H9 (cell line): Measurements from ENCODE around the gene TAF9B. TPM values are rescaled to one million over a fixed set of nuclear protein-coding genes. Genes with fewer than 3 reads are reported as not detected.

Source experiments
- DNase-seq: peaks from one replicate; pipeline ENCODE4 v3.0.0-alpha.2; 2017
- H2AFZ ChIP-seq: one replicate; pipeline ENCODE4 v1.6.1; 2013; ENCODE audit warnings: mild to moderate bottlenecking, low read length, control low read depth, moderate library complexity
- H2AK5ac ChIP-seq: 2 replicates; pipeline ENCODE4 v1.6.1; 2013; ENCODE audit warnings: low read length, control low read depth, mixed read lengths; ENCODE audit not compliant: insufficient read length
- H2BK120ac ChIP-seq: one replicate; pipeline ENCODE4 v1.6.1; 2013; ENCODE audit warnings: low read depth, mild to moderate bottlenecking, low read length, control low read depth, inconsistent platforms; ENCODE audit not compliant: poor library complexity, severe bottlenecking
- H2BK12ac ChIP-seq: 2 replicates; pipeline ENCODE4 v1.6.1; 2013; ENCODE audit warnings: low read length, control low read depth, mixed read lengths, low read depth; ENCODE audit not compliant: insufficient read length
- H2BK15ac ChIP-seq: 2 replicates; pipeline ENCODE4 v1.6.1; 2013; ENCODE audit warnings: low read depth, low read length, control low read depth
- H2BK20ac ChIP-seq: one replicate; pipeline ENCODE4 v1.6.1; 2013; ENCODE audit warnings: low read depth, mild to moderate bottlenecking, low read length, control low read depth, inconsistent platforms; ENCODE audit not compliant: poor library complexity, severe bottlenecking
- H2BK5ac ChIP-seq: 2 replicates; pipeline ENCODE4 v1.6.1; 2013; ENCODE audit warnings: low read length, control low read depth, mixed read lengths; ENCODE audit not compliant: insufficient read length
- H3K14ac ChIP-seq: 2 replicates; pipeline ENCODE4 v1.6.1; 2013; ENCODE audit warnings: low read length, control low read depth; ENCODE audit not compliant: insufficient read depth
- H3K18ac ChIP-seq: 2 replicates; pipeline ENCODE4 v1.6.1; 2013; ENCODE audit warnings: low read depth, mild to moderate bottlenecking, mixed read lengths, low read length, control low read depth; ENCODE audit not compliant: insufficient read length
- H3K23ac ChIP-seq: 2 replicates; pipeline ENCODE4 v1.6.1; 2013; ENCODE audit warnings: low read length, control low read depth, mixed read lengths, low read depth; ENCODE audit not compliant: insufficient read length
- H3K23me2 ChIP-seq: 2 replicates; pipeline ENCODE4 v1.6.1; 2013; ENCODE audit warnings: low read depth, mild to moderate bottlenecking, mixed read lengths, low read length, control low read depth; ENCODE audit not compliant: insufficient read length, poor library complexity, severe bottlenecking
- H3K27ac ChIP-seq: 2 replicates; pipeline ENCODE4 v1.5.1; 2013; ENCODE audit warnings: low read length, control low read depth, mixed read lengths, low read depth; ENCODE audit not compliant: insufficient read length
- H3K27me3 ChIP-seq: 2 replicates; pipeline ENCODE4 v1.6.1; 2013; ENCODE audit warnings: low read length, control low read depth, inconsistent platforms; ENCODE audit not compliant: insufficient read depth
- H3K4ac ChIP-seq: 2 replicates; pipeline ENCODE4 v1.6.1; 2013; ENCODE audit warnings: low read depth, mild to moderate bottlenecking, control low read depth, inconsistent platforms, low read length, moderate library complexity
- H3K4me1 ChIP-seq: 2 replicates; pipeline ENCODE4 v1.6.1; 2013; ENCODE audit warnings: low read length, control low read depth, inconsistent platforms; ENCODE audit not compliant: insufficient read depth
- H3K4me2 ChIP-seq: 2 replicates; pipeline ENCODE4 v1.6.1; 2013; ENCODE audit warnings: low read length, control low read depth, mixed read lengths; ENCODE audit not compliant: insufficient read length, insufficient read depth
- H3K56ac ChIP-seq: 2 replicates; pipeline ENCODE4 v1.6.1; 2013; ENCODE audit warnings: low read depth, mild to moderate bottlenecking, mixed read lengths, low read length, control low read depth; ENCODE audit not compliant: insufficient read length
- H3K79me1 ChIP-seq: 2 replicates; pipeline ENCODE4 v1.6.1; 2013; ENCODE audit warnings: low read depth, mild to moderate bottlenecking, moderate library complexity, low read length, control low read depth, inconsistent platforms; ENCODE audit not compliant: insufficient read depth, poor library complexity, severe bottlenecking
- H3K79me2 ChIP-seq: 2 replicates; pipeline ENCODE4 v1.6.1; 2013; ENCODE audit warnings: low read length, control low read depth, inconsistent platforms; ENCODE audit not compliant: insufficient read depth
- H3K9ac ChIP-seq: 2 replicates; pipeline ENCODE4 v1.6.1; 2013; ENCODE audit warnings: low read length, control low read depth, mixed read lengths; ENCODE audit not compliant: insufficient read length; ENCODE audit errors: extremely low read depth
- H3K9me3 ChIP-seq: one replicate; pipeline ENCODE4 v1.6.1; 2013; ENCODE audit warnings: low read depth, low read length, inconsistent platforms; ENCODE audit not compliant: control insufficient read depth
- H3T11ph ChIP-seq: one replicate; pipeline ENCODE4 v1.6.1; 2013; ENCODE audit warnings: mild to moderate bottlenecking, low read length, control low read depth, inconsistent platforms
- H4K20me1 ChIP-seq: one replicate; pipeline ENCODE4 v1.6.1; 2013; ENCODE audit not compliant: control insufficient read depth, insufficient read length, insufficient read depth
- H4K5ac ChIP-seq: 2 replicates; pipeline ENCODE4 v1.6.1; 2013; ENCODE audit warnings: low read depth, mild to moderate bottlenecking, mixed read lengths, low read length, control low read depth; ENCODE audit not compliant: insufficient read length
- H4K8ac ChIP-seq: replicated peaks from 2 replicates; pipeline ENCODE4 v1.6.1; 2013; ENCODE audit warnings: low read length, control low read depth, mixed read lengths, low read depth; ENCODE audit not compliant: insufficient read length
- H4K91ac ChIP-seq: 2 replicates; pipeline ENCODE4 v1.6.1; 2013; ENCODE audit warnings: low read depth, mild to moderate bottlenecking, moderate library complexity, mixed read lengths, low read length, control low read depth; ENCODE audit not compliant: insufficient read length
- H3K27ac Mint-ChIP-seq, 3 experiments: 2 replicates in 2 of 3; 3 replicates in 1 of 3; pipeline ENCODE4 v1.8.0; 2020 to 2021; ENCODE audit warnings: mixed read lengths in 3 of 3, mild to moderate bottlenecking in 1 of 3, moderate library complexity in 1 of 3
- H3K27me3 Mint-ChIP-seq: 2 replicates; pipeline ENCODE4 v1.8.0; 2021; ENCODE audit warnings: low read depth, mild to moderate bottlenecking, moderate library complexity, mixed read lengths
- H3K36me3 Mint-ChIP-seq, 3 experiments: 2 replicates in 2 of 3; 3 replicates in 1 of 3; pipeline ENCODE4 v1.8.0; 2020 to 2021; ENCODE audit warnings: low read depth in 3 of 3, mixed read lengths in 3 of 3; ENCODE audit not compliant: insufficient read depth in 1 of 3
- H3K4me1 Mint-ChIP-seq, 2 experiments: 2 replicates each; pipeline ENCODE4 v1.8.0; 2020; ENCODE audit warnings: mixed read lengths in 2 of 2
- H3K4me3 Mint-ChIP-seq, 2 experiments: 2 replicates in 1 of 2; 3 replicates in 1 of 2; pipeline ENCODE4 v1.8.0; 2020 to 2021; ENCODE audit warnings: mild to moderate bottlenecking in 2 of 2, mixed read lengths in 2 of 2, moderate library complexity in 1 of 2
- H3K9me3 Mint-ChIP-seq, 2 experiments: 2 replicates in 1 of 2; 3 replicates in 1 of 2; pipeline ENCODE4 v1.8.0; 2020; ENCODE audit warnings: mild to moderate bottlenecking in 2 of 2, mixed read lengths in 2 of 2, moderate library complexity in 1 of 2
- WGBS: extraction: QIAGEN DNeasy Blood & Tissue Kit; methylation state at CpG from one replicate; pipeline ENCODE4 v1.1.7; 2013; ENCODE audit warnings: missing lambda C conversion rate, low lambda C conversion rate, mixed read lengths; ENCODE audit not compliant: insufficient read length; ENCODE audit errors: extremely low coverage; 5-methylcytosine and 5-hydroxymethylcytosine counted together
- total RNA-seq: library from RNA; stranded (reverse); gene quantifications from 2 replicates; pipeline ENCODE4 v1.2.1, GENCODE V29; 2021
- TF ChIP-seq, protein P1 (sequence below): fragments of 200-600 bp; sonication (generic); conservative IDR thresholded peaks from 3 replicates; pipeline ENCODE4 v1.8.0; 2021; ENCODE audit warnings: antibody characterized with exemption, mild to moderate bottlenecking

Gene TAF9B
- total RNA-seq, 1 experiment from 2014 or later: 34.9 TPM

DNA sequence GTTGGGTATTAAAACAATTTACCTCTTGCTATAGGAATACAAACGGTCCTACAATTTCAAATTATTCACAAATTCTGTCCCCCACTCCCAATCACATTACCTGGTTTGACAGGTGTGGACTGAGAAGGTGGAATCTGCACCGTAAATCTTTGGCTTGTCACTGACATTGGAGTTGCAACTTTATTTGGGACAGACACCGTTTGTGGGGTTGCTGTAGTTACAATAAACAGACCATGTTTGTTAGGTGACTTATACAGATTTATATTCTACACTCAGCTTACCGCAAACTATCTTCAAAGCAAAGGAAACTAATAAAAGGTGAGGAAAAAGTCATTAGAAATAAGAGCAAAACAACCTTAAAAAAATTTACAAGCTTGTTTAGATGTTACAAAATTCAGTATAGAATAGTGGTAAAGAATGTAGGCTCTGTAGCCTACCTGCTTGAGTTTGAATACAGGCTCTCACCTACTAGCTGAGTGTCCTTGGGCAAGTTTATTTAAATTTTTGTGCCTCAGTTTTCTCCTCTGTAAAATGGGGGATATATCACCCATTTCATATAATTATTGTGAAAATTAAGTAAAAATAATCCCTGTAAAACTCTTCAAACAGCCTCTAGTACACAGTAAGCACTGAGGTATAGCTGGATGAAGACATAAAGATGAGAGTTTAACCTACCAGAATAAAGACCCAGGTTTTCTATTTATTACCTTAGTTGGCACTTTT, 6.1 kb downstream of the TAF9B start:
- no peak overlapping the region for H3K56ac ChIP-seq
- no peak overlapping the region for H3K14ac ChIP-seq
- H2BK20ac ChIP-seq: no peak overlapping the region
- H3K4me3 Mint-ChIP-seq: no peak overlapping the region
- H3K23me2 ChIP-seq: no peaks in the 10 kb centered on the region
- H4K5ac ChIP-seq: no peak overlapping the region
- H3K27me3 ChIP-seq: no peaks in the 10 kb centered on the region
- no CpG with 5 or more reads among the region's 4 CpGs for WGBS
- no peak for DNase-seq
- no peak overlapping the region for H3K27ac Mint-ChIP-seq
- H2AK5ac ChIP-seq: no peak overlapping the region
- no peak overlapping the region for H2BK120ac ChIP-seq
- TF ChIP-seq, protein P1, sequence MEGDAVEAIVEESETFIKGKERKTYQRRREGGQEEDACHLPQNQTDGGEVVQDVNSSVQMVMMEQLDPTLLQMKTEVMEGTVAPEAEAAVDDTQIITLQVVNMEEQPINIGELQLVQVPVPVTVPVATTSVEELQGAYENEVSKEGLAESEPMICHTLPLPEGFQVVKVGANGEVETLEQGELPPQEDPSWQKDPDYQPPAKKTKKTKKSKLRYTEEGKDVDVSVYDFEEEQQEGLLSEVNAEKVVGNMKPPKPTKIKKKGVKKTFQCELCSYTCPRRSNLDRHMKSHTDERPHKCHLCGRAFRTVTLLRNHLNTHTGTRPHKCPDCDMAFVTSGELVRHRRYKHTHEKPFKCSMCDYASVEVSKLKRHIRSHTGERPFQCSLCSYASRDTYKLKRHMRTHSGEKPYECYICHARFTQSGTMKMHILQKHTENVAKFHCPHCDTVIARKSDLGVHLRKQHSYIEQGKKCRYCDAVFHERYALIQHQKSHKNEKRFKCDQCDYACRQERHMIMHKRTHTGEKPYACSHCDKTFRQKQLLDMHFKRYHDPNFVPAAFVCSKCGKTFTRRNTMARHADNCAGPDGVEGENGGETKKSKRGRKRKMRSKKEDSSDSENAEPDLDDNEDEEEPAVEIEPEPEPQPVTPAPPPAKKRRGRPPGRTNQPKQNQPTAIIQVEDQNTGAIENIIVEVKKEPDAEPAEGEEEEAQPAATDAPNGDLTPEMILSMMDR: no peak
- H3K18ac ChIP-seq: no peak overlapping the region
- no peak overlapping the region for H2BK12ac ChIP-seq
- no peak overlapping the region for H3K4ac ChIP-seq
- no peak overlapping the region for H4K8ac ChIP-seq
- no peak overlapping the region for H3T11ph ChIP-seq
- H3K23ac ChIP-seq: no peak overlapping the region
- no peak overlapping the region for H2BK5ac ChIP-seq
- peaks cover 4 to 36% (median 16%) of the 10 kb centered on the region in 3 experiments; a peak in 5 of 7 replicates for H3K36me3 Mint-ChIP-seq
- H3K4me1 Mint-ChIP-seq: no peaks in the 10 kb centered on the region
- H3K79me2 ChIP-seq: no peaks in the 10 kb centered on the region
- H3K9me3 ChIP-seq: peaks cover 9% of the 10 kb centered on the region
- H3K27me3 Mint-ChIP-seq: no peaks in the 10 kb centered on the region
- no peak overlapping the region for H2BK15ac ChIP-seq
- H3K27ac ChIP-seq: no peak overlapping the region
- no peak overlapping the region for H3K9ac ChIP-seq
- no peak overlapping the region for H3K4me2 ChIP-seq
- no peaks in the 10 kb centered on the region for H4K20me1 ChIP-seq
- H2AFZ ChIP-seq: no peak overlapping the region
- peaks cover 39 to 40% of the 10 kb centered on the region in 2 experiments; a peak in 4 of 5 replicates for H3K9me3 Mint-ChIP-seq
- H4K91ac ChIP-seq: no peak overlapping the region
- H3K79me1 ChIP-seq: no peaks in the 10 kb centered on the region
- no peaks in the 10 kb centered on the region for H3K4me1 ChIP-seq
